A549 treated with GW870086 at 1 μM for 4 hours (cell line): Measurements from ENCODE around the gene SLC12A5. TPM values are rescaled to one million over a fixed set of nuclear protein-coding genes. Genes with fewer than 3 reads are reported as not detected.

Experiments
- total RNA-seq: library from RNA; stranded (reverse); fragments of 200-300 nt; extraction: Qiagen RNA extraction; gene quantifications from 5 replicates; pipeline ENCODE4 v1.2.3, GENCODE V29; 2022; ENCODE audit warnings: low read depth

The SLC12A5 gene
- 11.7 to 15.2 TPM (median 15.1 TPM) in 5 replicates for total RNA-seq

GRCh38 chr20:46028772-46029371 is at the start of gene SLC12A5:
Gene SLC12A5, plus strand, starts transcription at chr20:46029215. Its CDS starts 130 bp downstream, at chr20:46029345.

DNA sequence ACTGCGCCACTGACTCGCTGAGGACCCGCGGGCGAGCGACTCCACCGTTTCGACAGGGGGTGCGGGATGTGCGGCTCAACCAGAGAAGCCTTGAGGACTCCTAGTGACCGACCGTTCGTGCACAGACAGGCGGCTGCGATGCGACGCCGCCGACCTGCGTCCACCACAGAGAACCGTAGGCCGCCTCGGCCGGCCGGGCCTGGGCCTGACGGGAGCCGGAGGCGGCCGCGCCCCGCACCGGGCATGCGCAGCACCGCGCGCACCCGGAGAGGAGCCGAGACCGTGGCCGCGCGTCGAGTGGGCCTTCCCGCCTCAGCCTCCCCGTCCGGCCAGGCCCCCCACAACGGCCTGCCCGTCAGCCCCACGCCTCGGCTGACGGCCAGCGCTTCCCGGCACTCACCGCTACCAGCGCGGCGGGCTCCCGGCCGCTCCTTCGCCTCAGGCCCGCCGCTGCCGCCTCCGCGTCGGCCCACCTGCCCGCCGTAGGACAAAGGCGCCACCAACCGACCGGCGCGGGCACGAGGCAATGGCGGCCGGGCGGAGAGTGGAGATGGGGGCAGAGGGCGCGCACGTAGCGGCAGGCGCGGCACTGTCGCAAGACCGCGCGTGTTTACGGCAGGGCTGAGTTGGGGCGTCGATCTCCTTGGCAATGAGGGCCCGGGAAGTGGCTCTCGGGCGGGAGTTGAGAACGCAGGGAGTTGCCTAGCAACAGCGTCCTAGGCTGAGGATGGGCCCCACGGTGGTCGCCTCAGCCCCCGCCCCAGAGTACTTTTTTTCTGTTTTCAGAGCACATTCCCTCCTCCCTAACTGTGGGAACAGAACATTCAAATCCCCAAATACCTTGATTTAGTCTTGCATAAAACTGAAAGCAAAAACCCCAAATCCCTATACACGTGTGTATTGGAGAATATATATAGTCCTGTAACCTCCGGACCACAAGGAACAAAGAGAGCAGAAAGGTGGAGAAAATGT is 60.7 kb downstream of the SLC12A5 start, which contains the start of gene NCOA5:
TSS of gene NCOA5 (minus strand) at position 546 of the 972 bp plus-strand sequence. CDS start 10,538 bp downstream, outside the sequence.

Other genes starting within 250 kb of the SLC12A5 start
- gene WFDC3, start 237.3 kb upstream of the SLC12A5 start, total RNA-seq, result 0.41 to 0.44 TPM in 2 of 5 replicates, not detected in the others
- gene DNTTIP1, start 237.3 kb upstream of the SLC12A5 start, total RNA-seq, result 32.4 to 37.0 TPM (median 36.3 TPM) in 5 replicates
- gene UBE2C, start 216.6 kb upstream of the SLC12A5 start, total RNA-seq, result 225 to 255 TPM (median 251 TPM) in 5 replicates
- gene TNNC2, start 201.9 kb upstream of the SLC12A5 start, total RNA-seq, result 0.28 TPM in 2 of 5 replicates, not detected in the others
- gene SNX21, start 195.4 kb upstream of the SLC12A5 start, total RNA-seq, result 8.9 to 11.5 TPM (median 10.1 TPM) in 5 replicates
- 17.5 to 19.4 TPM (median 18.7 TPM) in 5 replicates for gene ACOT8, start 171.8 kb upstream of the SLC12A5 start, total RNA-seq
- gene ZSWIM3, start 171.6 kb upstream of the SLC12A5 start, total RNA-seq, result 1.3 to 1.7 TPM (median 1.5 TPM) in 5 replicates
- 4.8 to 6.4 TPM (median 5.8 TPM) in 5 replicates for gene ZSWIM1, start 148.0 kb upstream of the SLC12A5 start, total RNA-seq
- gene SPATA25, start 141.6 kb upstream of the SLC12A5 start, total RNA-seq, result 0.56 to 0.74 TPM (median 0.69 TPM) in 5 replicates
- gene NEURL2, start 138.0 kb upstream of the SLC12A5 start, total RNA-seq, result 0.99 to 1.3 TPM (median 1.1 TPM) in 5 replicates
- gene CTSA, start 137.9 kb upstream of the SLC12A5 start, total RNA-seq, result 93.0 to 122 TPM (median 112 TPM) in 5 replicates
- 1.5 to 2.2 TPM (median 1.6 TPM) in 5 replicates for gene PLTP, start 117.1 kb upstream of the SLC12A5 start, total RNA-seq
- 28.9 to 34.6 TPM (median 34.0 TPM) in 5 replicates for gene PCIF1, start 94.5 kb upstream of the SLC12A5 start, total RNA-seq
- gene ZNF335, start 57.0 kb upstream of the SLC12A5 start, total RNA-seq, result 6.9 to 9.6 TPM (median 8.9 TPM) in 5 replicates
- 0.25 to 0.61 TPM (median 0.46 TPM) in 5 replicates for gene MMP9, start 20.3 kb upstream of the SLC12A5 start, total RNA-seq
- gene NCOA5, start 60.7 kb downstream of the SLC12A5 start, total RNA-seq, result 20.4 to 23.8 TPM (median 20.7 TPM) in 5 replicates
- 3.3 to 5.7 TPM (median 4.6 TPM) in 5 replicates for gene CD40, start 89.1 kb downstream of the SLC12A5 start, total RNA-seq